HepG2 (cell line): ENCODE results near the gene FN1. TPM values are rescaled to one million over a fixed set of nuclear protein-coding genes. Genes with fewer than 3 reads are reported as not detected.
A peak's percentile ranks its signal among the peaks of the same experiment; 100 is the strongest.

Experiments used
- ARHGAP35 ChIP-seq: sonication (generic); formaldehyde crosslinking; IDR thresholded peaks from 2 replicates; pipeline ENCODE4 v1.9.0; 2022; ENCODE audit warnings: mild to moderate bottlenecking, inconsistent platforms, moderate library complexity, missing genetic modification reagents, borderline replicate concordance
- EZH2 ChIP-seq: conservative IDR thresholded peaks from 2 replicates; pipeline ENCODE4 v1.6.1; 2012; ENCODE audit warnings: mild to moderate bottlenecking, low read depth, low read length, moderate library complexity
- HMG20A ChIP-seq: IDR thresholded peaks from 2 replicates; pipeline ENCODE4 v1.6.1; 2016; ENCODE audit warnings: borderline replicate concordance
- KLF11 ChIP-seq: IDR thresholded peaks from 2 replicates; pipeline ENCODE4 v1.6.1; 2016; ENCODE audit warnings: missing compliant biosample characterization
- MAF1 ChIP-seq: sonication (generic); formaldehyde crosslinking; IDR thresholded peaks from 2 replicates; pipeline ENCODE4 v1.5.0; 2020; ENCODE audit warnings: missing genetic modification reagents, borderline replicate concordance
- MTA3 ChIP-seq: sonication (generic); formaldehyde crosslinking; IDR thresholded peaks from 2 replicates; pipeline ENCODE4 v1.4.0; 2020; ENCODE audit warnings: missing genetic modification reagents
- MXI1 ChIP-seq: IDR thresholded peaks from 3 replicates; pipeline ENCODE4 v1.6.1; 2012; ENCODE audit warnings: low read depth, low read length, inconsistent platforms, borderline replicate concordance
- PAF1 ChIP-seq: IDR thresholded peaks from 2 replicates; pipeline ENCODE4 v1.6.1; 2016; ENCODE audit warnings: missing genetic modification reagents, missing compliant biosample characterization
- PBX2 ChIP-seq: IDR thresholded peaks from 2 replicates; pipeline ENCODE4 v1.6.1; 2016; ENCODE audit warnings: control low read depth
- PREB ChIP-seq: sonication (generic); formaldehyde crosslinking; IDR thresholded peaks from 2 replicates; pipeline ENCODE4 v1.4.0; 2020; ENCODE audit warnings: missing genetic modification reagents
- RXRB ChIP-seq: IDR thresholded peaks from 2 replicates; pipeline ENCODE4 v1.6.1; 2016; ENCODE audit warnings: borderline replicate concordance, missing genetic modification reagents, missing compliant biosample characterization
- SALL1 ChIP-seq: sonication (generic); formaldehyde crosslinking; IDR thresholded peaks from 2 replicates; pipeline ENCODE4 v1.8.0; 2022; ENCODE audit warnings: mild to moderate bottlenecking, missing genetic modification reagents
- SOX6 ChIP-seq, 2 experiments: fragments of 450-650 bp in 1 of 2; sonication (generic) in 1 of 2; formaldehyde crosslinking in 1 of 2; IDR thresholded peaks; 2 replicates each; pipeline versions ENCODE4 v1.4.0 to v1.6.1; 2017 to 2020; ENCODE audit warnings: antibody characterized with exemption in 1 of 2, mild to moderate bottlenecking in 1 of 2, missing genetic modification reagents in 1 of 2
- SSRP1 ChIP-seq: IDR thresholded peaks from 2 replicates; pipeline ENCODE4 v1.6.1; 2016; ENCODE audit warnings: control low read depth
- ZFP36L1 ChIP-seq: sonication (generic); formaldehyde crosslinking; IDR thresholded peaks from 2 replicates; pipeline ENCODE4 v1.8.0; 2022; ENCODE audit warnings: mild to moderate bottlenecking, missing genetic modification reagents, moderate library complexity
- ZFP90 ChIP-seq: sonication (generic); formaldehyde crosslinking; IDR thresholded peaks from 2 replicates; pipeline ENCODE4 v1.8.0; 2022; ENCODE audit warnings: missing genetic modification reagents, mild to moderate bottlenecking, inconsistent platforms, borderline replicate concordance
- ZFY ChIP-seq: sonication (generic); formaldehyde crosslinking; IDR thresholded peaks from 2 replicates; pipeline ENCODE4 v1.4.0; 2020; ENCODE audit warnings: missing genetic modification reagents
- ZMAT5 ChIP-seq: sonication (generic); formaldehyde crosslinking; IDR thresholded peaks from 2 replicates; pipeline ENCODE4 v1.5.0; 2020; ENCODE audit warnings: mild to moderate bottlenecking, low read depth, missing genetic modification reagents, borderline replicate concordance
- ZNF142 ChIP-seq: sonication (generic); formaldehyde crosslinking; IDR thresholded peaks from 2 replicates; pipeline ENCODE4 v1.4.0; 2020; ENCODE audit warnings: missing genetic modification reagents
- ZNF672 ChIP-seq: sonication (generic); formaldehyde crosslinking; IDR thresholded peaks from 2 replicates; pipeline ENCODE4 v1.8.1; 2022; ENCODE audit warnings: missing genetic modification reagents
- ZNF883 ChIP-seq: sonication (generic); formaldehyde crosslinking; IDR thresholded peaks from 2 replicates; pipeline ENCODE4 v1.5.1; 2020; ENCODE audit warnings: mild to moderate bottlenecking, missing genetic modification reagents; ENCODE audit errors: not compliant biosample characterization
- polyA plus RNA-seq, 8 experiments: library from polyadenylated mRNA; depleted of rRNA in 3 of 8; stranded (reverse) in 7 of 8; unstranded in 1 of 8; fragments of >200 nt; fragmentation: Illumina TruSeq in 4 of 8; extraction: Trizol in 4 of 8; gene quantifications; 2 replicates each; pipeline versions ENCODE4 v1.2.1 to v1.2.3, GENCODE V29; 2011 to 2016; ENCODE audit warnings: low read depth in 4 of 8, missing spikeins in 1 of 8, mixed read lengths in 1 of 8; ENCODE audit not compliant: insufficient read depth in 1 of 8
- total RNA-seq, 5 experiments: library from RNA; depleted of rRNA; stranded (reverse); fragments of >200 nt; fragmentation: Illumina TruSeq; extraction: Trizol; gene quantifications; 2 replicates each; pipeline ENCODE4 v1.2.3, GENCODE V29; 2016; ENCODE audit warnings: low read depth in 1 of 5

Gene FN1
- total and polyA plus RNA-seq, 2 of the 13 experiments (the other 11 are each of a cell fraction or from before 2014, with no cell fraction given), result 1,847 to 6,471 TPM

- no peak for TF ChIP-seq PBX2 (CRISPR knock-in tag)
- TF ChIP-seq ZFP90 (CRISPR knock-in tag), result peak; percentile 97
- peak; percentile 84; the same call in 1 of the 2 replicates for TF ChIP-seq MAF1 (CRISPR knock-in tag)
- peak; percentile 99; the same call in 2 of the 3 replicates for TF ChIP-seq MXI1
- peak; percentile 92 for TF ChIP-seq KLF11 (CRISPR knock-in tag)
- TF ChIP-seq SSRP1 (CRISPR knock-in tag), result no peak
- TF ChIP-seq ZMAT5 (CRISPR knock-in tag), result no peak
- no peak for TF ChIP-seq PAF1 (CRISPR knock-in tag)
- 0 out of 2 replicates have a peak, but pooled peaks have one; percentile 63 for TF ChIP-seq ZNF672
- peak; percentile 94 for TF ChIP-seq ZFP36L1 (CRISPR knock-in tag)
- peak; percentile 100 for TF ChIP-seq ZFY (CRISPR knock-in tag)
- TF ChIP-seq MTA3 (CRISPR knock-in tag), result no peak
- TF ChIP-seq RXRB (CRISPR knock-in tag), result peak; percentile 80
- no peak; the same call in 1 of the 2 replicates for TF ChIP-seq HMG20A (CRISPR knock-in tag)
- peak; percentile 88 for TF ChIP-seq ARHGAP35 (CRISPR knock-in tag)
- TF ChIP-seq SOX6 (IDR thresholded peaks at IDR 0.05), result no peak
- TF ChIP-seq SOX6 (CRISPR knock-in tag; IDR thresholded peaks at IDR 0.05), result peak; percentile 73
- TF ChIP-seq SALL1 (CRISPR knock-in tag), result peak; percentile 99
- TF ChIP-seq EZH2, result no peak
- peak; percentile 92 for TF ChIP-seq PREB (CRISPR knock-in tag)
- TF ChIP-seq ZNF883 (CRISPR knock-in tag), result peak; percentile 98
- peak; percentile 94 for TF ChIP-seq ZNF142 (CRISPR knock-in tag)
Observed at GRCh38 chr2:215311625-215312396, 124.1 kb downstream of the FN1 start, which contains the start of gene ATIC (continued).
